ENCODE data around the gene HDAC9.

DNA sequence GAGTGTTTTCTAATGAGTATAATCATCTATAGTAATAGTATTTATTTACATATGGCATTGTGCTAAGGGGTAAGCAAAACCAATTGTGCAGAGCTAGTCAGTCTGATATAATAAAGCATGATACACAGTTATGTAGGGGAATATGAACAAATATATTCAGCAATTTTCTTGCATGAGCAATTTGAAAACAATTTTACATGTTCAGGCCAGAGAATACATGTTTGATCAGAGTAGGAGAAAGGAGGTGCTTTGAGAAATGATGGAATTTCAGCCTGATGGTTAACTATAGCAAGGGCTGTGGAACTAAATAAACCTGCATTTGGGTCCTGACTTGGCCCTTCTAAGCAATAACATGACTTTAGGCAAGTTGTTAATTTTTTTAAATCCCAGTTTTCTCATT is 407.3 kb downstream of the HDAC9 start:
- TF ChIP-seq SIN3A (IDR thresholded peaks at IDR 0.05; ENCODE audit: borderline replicate concordance, insufficient read depth, low read length): no peak
- TF ChIP-seq, protein P1, sequence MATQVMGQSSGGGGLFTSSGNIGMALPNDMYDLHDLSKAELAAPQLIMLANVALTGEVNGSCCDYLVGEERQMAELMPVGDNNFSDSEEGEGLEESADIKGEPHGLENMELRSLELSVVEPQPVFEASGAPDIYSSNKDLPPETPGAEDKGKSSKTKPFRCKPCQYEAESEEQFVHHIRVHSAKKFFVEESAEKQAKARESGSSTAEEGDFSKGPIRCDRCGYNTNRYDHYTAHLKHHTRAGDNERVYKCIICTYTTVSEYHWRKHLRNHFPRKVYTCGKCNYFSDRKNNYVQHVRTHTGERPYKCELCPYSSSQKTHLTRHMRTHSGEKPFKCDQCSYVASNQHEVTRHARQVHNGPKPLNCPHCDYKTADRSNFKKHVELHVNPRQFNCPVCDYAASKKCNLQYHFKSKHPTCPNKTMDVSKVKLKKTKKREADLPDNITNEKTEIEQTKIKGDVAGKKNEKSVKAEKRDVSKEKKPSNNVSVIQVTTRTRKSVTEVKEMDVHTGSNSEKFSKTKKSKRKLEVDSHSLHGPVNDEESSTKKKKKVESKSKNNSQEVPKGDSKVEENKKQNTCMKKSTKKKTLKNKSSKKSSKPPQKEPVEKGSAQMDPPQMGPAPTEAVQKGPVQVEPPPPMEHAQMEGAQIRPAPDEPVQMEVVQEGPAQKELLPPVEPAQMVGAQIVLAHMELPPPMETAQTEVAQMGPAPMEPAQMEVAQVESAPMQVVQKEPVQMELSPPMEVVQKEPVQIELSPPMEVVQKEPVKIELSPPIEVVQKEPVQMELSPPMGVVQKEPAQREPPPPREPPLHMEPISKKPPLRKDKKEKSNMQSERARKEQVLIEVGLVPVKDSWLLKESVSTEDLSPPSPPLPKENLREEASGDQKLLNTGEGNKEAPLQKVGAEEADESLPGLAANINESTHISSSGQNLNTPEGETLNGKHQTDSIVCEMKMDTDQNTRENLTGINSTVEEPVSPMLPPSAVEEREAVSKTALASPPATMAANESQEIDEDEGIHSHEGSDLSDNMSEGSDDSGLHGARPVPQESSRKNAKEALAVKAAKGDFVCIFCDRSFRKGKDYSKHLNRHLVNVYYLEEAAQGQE (IDR thresholded peaks at IDR 0.05; ENCODE audit: insufficient read depth in 1 of 2, low read depth in 2 of 2, low read length in 2 of 2): no peak
- TF ChIP-seq TAF1 (IDR thresholded peaks at IDR 0.05; ENCODE audit: borderline replicate concordance, insufficient read depth, low read length): no peak

Measured in PFSK-1 (cell line).